GM21723 (cell line): Measurements from ENCODE around the gene KLHL35.

Experiments used
- ATAC-seq: cut with Tn5 transposase; IDR thresholded peaks from one replicate; pipeline ENCODE4 v1.9.1; 2021; ENCODE audit warnings: mild to moderate bottlenecking, moderate library complexity; ENCODE audit not compliant: unreplicated experiment

The KLHL35 gene

GRCh38 chr11:75470476-75471080 lies 37.6 kb upstream of the KLHL35 start:
- no peak for ATAC-seq

- ATAC-seq, result no peak
Measured at GRCh38 chr11:75469785-75470405, 36.9 kb upstream of the KLHL35 start.

GRCh38 chr11:75468534-75469340 lies 35.7 kb upstream of the KLHL35 start:
- no peak for ATAC-seq

- ATAC-seq, result no peak
Measured at GRCh38 chr11:75467881-75468280, 34.9 kb upstream of the KLHL35 start.

GRCh38 chr11:75467311-75467710 lies 34.3 kb upstream of the KLHL35 start:
- no peak for ATAC-seq

- no peak for ATAC-seq
Measured at GRCh38 chr11:75465701-75466531, 32.9 kb upstream of the KLHL35 start.

- ATAC-seq, result no peak
Measured at GRCh38 chr11:75463106-75463774, 30.2 kb upstream of the KLHL35 start.

- ATAC-seq, result no peak
Measured at GRCh38 chr11:75462117-75462653, 29.2 kb upstream of the KLHL35 start.

GRCh38 chr11:75461151-75461550 lies 28.1 kb upstream of the KLHL35 start:
- ATAC-seq, result no peak

GRCh38 chr11:75456596-75457183 lies 23.7 kb upstream of the KLHL35 start:
- ATAC-seq, result no peak

- no peak for ATAC-seq
Measured at GRCh38 chr11:75454987-75455386, 22.0 kb upstream of the KLHL35 start.

- ATAC-seq, result no peak
Measured at GRCh38 chr11:75453916-75454655, 21.1 kb upstream of the KLHL35 start.

GRCh38 chr11:75450826-75451821 lies 18.1 kb upstream of the KLHL35 start:
- ATAC-seq, result no peak

- no peak for ATAC-seq
Measured at GRCh38 chr11:75450236-75450635, 17.2 kb upstream of the KLHL35 start.

GRCh38 chr11:75449776-75450175 lies 16.8 kb upstream of the KLHL35 start:
- no peak for ATAC-seq

- no peak for ATAC-seq
Measured at GRCh38 chr11:75449271-75449670, 16.3 kb upstream of the KLHL35 start.

GRCh38 chr11:75447415-75447814 lies 14.4 kb upstream of the KLHL35 start:
- no peak for ATAC-seq

- ATAC-seq, result no peak
Measured at GRCh38 chr11:75445315-75445953, 12.4 kb upstream of the KLHL35 start.
